A172 (cell line): ENCODE results near the gene ATXN1. TPM values are rescaled to one million over a fixed set of nuclear protein-coding genes. Genes with fewer than 3 reads are reported as not detected.

Source experiments
- DNase-seq: peaks from one replicate; pipeline ENCODE4 v3.0.0-alpha.2; 2015; ENCODE audit warnings: low spot score
- total RNA-seq: library from RNA; depleted of rRNA; stranded (reverse); fragments of >200 nt; shearing (Covaris generic); gene quantifications from 2 replicates; pipeline ENCODE4 v1.2.3, GENCODE V29; 2014

ATXN1 gene
- total RNA-seq, 1 experiment from 2014 or later: 12.4 TPM

DNA sequence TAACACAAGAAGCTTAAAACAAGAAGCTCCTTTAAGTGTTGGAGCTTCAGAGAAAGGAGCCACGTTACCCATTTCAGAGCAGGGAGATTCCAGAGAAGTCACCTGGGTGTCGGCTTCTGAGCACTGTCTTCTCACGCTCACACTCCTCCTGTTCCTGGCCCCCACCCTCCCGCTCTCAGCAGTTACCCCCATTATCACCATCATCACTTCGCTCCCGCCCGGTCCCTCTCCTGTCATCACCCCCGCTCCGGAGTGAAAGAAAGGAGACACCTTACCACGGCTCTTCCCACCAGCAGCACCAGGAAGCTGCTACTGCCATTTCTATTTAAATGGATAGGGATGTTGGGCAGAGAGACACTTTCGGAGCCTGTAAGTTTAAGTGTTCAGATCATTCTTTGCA, 399.0 kb downstream of the ATXN1 start:
- DNase-seq: no peak

DNA sequence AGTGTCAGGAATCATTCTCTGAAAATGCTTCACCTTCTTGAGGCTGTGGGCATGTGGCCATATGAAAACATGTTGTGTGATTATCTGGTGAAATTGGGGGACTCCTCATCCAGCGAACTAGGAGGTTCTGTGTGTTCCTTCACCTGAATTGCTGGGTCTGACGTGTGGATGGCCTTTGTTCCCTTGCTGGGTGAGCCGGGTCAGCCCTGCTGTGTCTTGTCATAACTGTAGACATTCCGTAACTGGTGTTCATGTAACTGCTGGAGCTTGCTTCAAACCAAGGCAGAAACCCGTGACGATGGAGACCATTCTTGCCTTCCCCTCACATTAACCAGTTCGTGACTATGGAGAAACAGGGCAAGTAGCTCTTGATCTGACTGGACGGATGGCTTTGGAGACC, 399.4 kb downstream of the ATXN1 start:
- no peak for DNase-seq

DNA sequence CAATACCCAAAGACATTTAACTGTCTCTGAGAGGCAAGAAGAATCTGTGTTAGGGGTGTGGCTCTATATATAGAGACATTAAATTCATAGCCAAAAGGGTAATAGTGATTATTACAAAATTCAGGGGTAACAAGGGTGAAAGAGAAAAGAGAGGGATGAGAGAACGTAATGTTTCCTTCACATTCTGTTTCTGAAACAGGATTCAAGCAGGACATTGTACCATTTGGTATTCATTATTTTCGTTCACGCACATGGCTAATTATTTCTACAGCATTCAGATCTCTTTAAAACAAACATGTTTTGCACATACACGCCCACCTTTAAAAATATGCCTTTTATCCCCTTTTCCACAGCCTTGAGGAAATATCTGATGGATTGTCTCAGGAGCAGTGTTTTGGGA, 400.1 kb downstream of the ATXN1 start:
- DNase-seq: no peak

DNA sequence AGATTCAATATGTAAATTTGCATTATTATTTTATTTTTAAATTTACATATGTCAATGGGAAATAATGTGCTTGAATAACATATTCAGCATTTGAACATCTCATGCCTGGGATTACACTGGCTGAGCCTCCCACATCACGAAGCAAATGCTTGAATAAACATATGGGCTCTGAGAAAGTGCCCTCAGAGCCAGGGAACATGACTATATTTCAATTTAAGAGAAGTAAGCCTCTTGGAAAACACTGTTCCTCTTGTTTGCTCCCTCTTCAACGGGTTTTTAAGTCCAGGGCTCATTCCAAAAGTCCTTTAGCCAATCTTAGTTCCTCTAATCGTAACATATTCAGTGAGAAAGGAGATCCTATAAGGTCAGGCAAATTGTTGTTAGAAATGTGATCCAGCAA, 400.9 kb downstream of the ATXN1 start:
- DNase-seq: no peak

DNA sequence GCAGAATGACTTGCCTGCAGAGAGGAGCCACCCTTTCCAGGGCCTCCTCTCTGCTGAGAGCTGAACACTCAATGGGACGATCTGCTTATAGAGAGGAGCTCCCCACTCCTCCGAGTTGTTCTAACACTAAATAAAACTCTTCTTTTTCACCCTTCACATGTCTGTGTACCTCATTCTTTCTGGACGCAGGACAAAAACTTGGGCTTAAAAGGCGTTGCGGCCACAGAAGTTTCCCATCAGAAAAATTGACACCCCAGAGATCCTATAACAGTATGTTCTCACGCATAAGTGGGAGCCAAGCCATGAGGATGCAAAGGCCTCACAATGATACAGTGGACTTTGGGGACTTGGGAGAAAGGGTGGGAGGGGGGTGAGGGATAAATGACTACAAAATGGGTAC, 401.7 kb downstream of the ATXN1 start:
- no peak for DNase-seq

DNA sequence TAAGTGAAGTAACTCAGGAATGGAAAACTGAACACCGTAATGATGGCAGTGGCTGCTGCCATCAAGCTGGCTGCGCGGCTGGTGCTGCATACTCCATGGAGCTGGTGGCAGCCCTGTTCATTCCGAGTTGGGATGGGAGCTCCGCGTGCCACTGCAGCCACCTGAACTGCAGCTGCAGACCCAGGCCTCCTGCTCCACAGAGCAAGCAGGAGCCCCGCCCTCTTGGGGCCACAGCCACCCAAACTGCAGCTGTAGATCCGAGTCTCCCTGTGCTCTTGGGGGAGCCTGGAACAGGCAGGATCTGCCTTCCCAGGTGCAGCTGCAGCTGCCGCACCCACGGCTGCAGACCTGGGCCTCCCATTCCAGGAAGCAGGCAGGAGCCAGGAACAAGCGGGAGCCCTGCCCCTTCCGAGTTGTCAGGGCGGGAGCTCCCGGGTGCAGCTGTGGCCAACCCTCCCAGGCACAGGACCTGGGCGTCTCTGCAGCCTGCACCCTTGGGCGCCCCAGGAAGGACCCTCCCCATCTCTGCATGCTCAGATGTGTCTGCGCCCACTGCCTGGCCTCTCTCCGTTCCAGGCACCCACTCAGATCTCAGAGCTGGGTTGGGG, 402.6 kb downstream of the ATXN1 start:
- no peak for DNase-seq

DNA sequence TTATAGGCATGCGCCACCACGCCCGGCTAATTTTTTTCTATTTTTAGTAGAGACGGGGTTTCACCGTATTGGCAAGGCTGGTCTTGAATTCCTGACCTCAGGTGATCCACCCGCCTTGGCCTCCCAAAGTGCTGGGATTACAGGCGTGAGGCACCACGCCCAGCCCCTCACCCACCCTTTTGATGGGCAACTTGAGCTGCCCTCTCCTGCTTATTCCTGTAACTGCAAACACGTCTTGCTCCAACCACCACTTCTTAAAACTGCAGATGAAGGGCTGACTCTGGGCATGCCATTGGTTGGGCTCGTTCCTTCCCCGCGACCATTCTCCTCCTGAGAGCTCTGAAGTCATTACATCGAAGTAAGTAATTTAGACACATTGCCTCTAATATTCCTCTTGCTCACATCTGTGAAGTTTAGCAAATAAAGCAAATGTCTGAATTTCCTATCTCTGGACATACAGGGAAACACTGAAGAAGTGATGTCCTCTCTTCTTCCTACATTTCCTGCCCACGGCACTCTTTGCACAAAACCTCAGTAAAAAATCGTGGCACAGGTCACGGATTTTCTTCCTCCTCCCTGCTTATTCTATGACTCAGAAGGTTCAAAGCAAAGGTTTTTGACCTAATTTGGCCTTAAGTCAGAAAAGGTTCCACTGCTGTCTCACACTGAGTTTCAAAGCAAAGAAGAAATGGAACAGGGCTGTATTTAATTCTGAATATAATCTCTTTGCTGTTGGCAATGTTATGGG, 405.4 kb downstream of the ATXN1 start:
- peak; percentile 50 for DNase-seq

DNA sequence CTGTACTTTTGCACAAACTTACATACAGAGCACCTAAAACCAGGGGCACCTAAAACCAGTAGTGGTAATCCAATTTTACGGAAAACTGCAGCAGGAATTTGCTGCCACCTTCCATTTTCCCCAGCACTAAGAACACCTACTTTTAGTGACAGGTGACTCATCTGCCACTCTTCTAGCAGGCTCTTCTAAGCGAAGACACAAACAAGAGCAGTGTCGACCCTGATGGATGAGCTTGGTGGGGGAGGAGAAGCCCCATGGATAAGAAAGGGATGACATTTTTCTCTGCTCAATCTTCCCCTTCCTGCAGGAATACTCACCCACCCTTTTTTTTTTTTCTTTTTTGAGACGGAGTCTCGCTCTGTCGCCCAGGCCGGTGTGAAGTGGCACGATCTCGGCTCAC, 406.0 kb downstream of the ATXN1 start:
- DNase-seq: no peak

DNA sequence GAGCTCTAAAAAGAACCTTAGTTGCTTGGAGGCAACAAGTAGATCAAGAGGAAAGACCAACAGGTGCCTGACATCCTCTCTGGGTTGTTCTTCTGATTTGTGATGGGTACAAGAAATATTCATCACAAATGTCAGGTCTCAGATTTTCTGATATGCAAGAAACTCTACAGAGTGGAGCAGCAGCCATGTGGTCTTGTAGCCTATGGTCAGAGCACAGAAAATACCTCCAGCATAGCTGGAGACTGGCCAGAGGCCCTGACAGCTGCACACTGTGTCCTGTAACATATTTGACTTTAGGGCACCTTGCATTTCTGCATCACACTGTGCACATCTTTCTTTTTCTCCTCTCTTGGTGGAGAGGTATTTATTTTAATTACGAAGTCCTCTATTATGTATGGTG, 406.6 kb downstream of the ATXN1 start:
- DNase-seq: no peak

DNA sequence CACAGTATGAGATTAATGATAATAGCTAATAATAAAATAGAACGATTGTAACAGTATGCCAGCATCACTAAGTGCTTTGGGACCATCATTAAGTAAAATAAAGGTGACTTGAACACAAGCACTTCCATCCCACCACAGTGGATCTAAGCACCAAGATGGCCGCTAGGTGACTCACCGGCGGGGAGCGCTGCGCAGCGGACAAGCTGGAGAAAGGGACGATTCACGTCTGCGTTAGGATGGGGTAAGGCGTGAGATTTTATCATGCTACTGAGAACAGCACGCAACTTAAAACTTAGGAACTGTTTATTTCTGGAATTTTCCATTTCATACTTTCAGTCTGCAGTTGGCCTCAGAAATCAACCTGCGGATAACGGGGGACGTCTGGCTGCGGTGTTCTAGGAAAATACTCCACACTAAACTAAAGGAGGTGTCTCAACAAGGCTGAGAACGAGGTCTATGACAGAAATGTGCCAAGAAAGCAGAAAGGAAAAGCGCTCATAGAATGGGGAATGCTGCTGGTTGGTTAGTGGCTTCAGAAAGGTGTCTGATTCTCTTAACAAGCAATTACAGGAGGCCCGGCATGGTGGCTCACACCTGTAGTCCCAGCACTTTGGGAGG, 408.3 kb downstream of the ATXN1 start:
- DNase-seq: no peak

DNA sequence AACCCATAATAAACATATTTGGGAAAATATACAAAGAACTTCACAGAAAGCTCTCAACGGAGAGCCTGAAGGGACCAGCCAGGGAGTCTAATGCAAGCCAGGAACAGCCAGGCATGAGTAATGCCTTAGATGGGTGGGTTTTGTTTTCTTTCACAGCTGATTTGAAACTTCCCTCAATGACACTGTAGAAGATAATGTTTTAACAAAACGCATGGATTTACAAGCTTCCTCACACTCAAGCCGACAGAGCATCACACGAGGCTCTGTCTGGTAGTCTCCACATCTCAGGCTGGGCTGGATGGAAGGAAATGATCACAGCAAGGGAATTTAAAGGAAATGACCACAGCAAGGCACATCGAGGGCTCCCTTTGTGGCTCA, 409.0 kb downstream of the ATXN1 start:
- DNase-seq: no peak

DNA sequence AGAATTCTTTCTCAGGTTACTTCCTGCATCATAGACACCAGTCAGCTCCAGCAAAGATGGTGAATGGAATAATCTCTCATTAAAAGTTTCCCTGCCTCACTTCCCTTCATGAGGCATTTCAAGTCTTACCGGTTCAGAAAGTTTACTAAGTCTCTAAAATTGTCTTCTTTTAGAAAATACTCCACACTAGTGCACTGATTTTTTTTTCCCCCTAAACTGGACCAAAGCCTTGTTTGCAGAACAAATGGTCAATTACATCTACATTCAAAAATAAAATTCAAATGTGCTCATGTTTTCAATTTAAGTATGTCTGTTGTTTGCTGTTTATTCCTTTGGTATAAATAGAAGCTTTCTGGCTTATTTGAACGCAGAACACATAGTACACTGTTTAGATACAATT, 411.7 kb downstream of the ATXN1 start:
- no peak for DNase-seq

DNA sequence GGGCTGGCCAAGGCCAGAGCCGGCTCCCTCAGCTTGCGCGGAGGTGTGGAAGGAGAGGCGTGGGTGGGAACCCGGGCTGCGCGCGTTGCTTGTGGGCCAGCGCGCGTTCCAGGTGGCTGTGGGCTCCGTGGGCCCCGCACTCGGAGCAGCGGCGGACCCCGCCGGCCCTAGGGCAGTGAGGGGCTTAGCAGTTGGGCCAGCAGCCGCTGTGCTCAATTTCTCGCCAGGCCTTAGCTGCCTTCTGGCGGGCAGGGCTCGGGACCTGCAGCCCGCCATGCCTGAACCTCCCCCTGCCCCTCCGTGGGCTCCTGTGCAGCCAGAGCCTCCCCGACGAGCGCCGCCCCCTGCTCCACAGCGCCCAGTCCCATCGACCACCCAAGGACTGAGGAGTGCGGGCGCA, 414.4 kb downstream of the ATXN1 start:
- no peak for DNase-seq

DNA sequence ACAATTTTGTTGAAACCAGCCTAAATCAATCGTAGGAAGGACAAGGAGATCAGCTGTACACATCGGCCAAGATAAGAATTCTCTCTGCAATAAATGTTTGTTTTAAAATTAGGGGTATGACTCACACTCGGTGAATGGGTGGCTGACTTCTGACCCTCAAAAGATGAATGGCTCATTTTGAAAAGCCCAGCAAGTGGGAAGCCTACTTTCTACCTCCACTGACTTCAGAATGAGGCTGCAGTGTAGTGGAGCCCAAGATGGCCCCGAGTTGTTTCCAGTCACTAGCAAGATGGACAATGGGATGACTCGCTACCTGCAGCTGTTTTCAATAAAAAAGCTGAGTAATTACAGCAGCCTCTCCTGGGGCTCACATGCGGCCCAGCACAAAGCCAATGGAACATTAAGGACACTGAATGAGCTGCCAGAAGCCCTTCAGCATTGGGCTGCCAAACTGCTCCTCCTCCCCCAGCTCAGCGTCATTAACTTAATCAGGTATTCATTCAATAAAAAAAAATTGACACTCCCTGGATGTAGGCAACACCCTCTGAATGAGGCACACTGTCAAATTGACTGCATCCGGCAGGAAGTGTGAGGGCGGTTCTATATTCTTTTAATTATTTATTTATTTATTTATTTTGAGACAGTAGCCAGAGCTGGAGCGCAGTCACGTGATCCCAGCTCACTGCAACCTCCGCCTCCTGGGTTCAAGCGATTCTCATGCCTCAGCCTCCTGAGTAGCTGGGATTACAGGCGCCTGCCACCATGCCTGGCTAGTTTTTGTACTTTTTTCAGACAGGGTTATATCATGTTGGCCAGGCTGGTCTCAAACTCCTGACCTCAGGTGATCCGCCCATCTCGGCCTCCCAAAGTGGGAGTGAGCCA, 415.6 kb downstream of the ATXN1 start:
- peak; percentile 91 for DNase-seq

DNA sequence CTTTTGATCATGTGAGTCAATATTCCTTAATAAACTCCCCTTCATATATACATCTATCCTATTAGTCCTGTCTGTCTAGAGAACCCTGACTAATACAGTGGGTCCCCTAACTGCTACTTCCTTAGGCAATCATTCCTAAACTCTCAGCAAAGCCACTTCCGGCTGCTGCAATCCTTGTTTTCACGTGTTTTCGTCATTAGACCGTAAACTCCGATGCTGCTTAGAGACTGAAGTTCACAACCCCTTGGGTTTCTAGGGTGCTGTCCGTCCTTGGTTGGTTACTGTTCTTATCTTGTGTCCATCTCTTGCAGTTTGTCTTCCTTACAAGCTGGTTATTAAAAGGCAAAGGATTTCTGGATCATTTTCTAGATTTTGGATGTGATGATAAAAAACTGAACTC, 416.5 kb downstream of the ATXN1 start:
- peak; percentile 91 for DNase-seq

DNA sequence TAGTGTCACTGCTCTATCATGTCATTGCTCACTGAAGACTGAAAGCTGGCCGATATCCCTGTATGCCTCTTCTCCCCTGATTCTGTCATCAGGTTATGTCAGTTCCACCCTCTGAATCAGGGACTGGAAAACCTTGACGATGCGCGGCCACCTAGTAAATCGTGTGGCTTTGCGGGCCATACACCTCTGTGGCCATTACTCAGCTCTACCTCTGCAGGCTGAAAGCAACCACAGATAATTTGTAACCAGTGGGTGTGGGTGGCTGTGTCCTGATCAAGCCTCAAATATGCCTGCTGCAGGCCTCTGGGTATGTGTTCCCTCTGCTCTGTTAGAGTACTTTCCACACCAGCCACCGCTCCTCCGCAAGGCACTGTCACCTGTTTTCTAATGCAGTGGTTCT, 417.7 kb downstream of the ATXN1 start:
- DNase-seq: no peak

DNA sequence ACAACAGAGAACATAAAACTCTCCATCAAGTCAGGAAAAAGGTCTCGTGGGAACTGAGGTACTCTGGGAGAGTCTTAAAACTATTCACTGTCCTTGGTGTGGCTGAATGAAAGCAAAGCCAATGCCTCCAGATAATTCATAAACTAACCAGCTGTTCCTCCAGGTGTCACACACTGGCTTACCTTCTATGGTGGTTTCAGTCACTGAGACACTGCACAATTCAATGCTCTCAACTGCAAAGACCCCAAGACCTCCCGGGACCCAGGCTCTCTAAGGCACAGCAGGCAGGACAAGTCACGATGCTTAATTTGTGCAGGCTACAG, 422.0 kb downstream of the ATXN1 start:
- DNase-seq: no peak

DNA sequence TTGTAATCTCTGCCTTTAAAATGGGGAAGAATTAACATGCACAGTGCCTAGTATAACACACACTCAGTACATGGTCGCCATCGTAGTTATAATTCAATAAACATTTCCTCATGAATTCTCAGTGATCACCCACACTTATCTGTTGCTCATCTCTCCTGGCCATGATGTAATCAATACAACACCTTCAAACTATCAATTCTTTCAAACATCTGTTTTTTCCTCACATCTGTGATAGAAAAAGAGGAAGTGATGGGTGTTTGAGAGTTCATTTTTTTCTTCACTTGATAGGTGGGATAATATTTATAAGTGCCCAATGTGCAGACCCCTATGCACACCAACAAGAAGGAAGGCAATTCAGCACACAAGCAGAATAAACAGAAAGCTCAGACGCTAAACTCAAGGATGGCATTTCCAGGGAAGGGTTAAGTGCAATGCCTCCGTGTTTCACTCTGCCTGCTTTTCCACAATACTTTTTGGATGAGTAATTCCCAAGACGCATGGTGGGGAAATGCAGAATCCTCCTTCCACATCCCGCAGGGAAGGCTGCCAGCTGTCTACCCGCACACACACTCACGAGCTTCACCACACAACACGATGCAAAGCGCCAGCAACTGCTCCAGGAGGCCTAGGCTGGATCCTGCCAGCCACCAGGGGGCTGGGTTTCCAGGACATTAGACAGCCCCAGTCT, 422.5 kb downstream of the ATXN1 start:
- peak; percentile 95 for DNase-seq

DNA sequence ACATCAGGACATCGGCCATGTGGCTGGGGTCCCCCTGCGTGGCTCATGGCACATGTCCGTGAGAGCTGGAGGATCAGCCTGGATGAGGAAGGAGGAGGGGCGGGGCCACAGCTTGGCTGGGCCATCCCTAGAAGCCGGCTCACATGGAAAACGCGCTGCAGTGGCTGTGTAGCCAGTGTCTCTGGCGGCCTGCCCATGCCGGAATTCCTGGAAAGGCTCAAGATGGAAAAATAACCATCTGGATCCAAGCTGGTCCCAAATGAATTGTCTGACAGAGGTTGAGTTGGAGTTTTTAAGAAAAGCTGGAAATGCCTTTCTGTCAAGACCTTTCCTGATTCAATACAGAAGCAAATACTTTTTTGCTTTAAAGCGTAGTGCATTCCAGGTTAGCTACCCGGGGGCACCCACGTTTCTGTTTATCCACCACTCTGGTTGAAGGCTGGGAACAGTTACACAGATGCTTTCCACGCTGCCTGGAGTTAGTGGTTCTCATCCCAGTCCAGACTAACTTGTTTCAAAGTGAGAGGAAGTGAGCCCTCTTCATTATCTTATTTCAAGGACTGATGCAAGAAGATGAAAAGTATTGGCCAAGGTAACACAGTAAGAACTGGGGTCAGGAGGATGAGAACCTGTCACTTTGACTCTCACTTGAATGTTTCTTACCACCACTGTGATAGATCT, 423.8 kb downstream of the ATXN1 start:
- peak; percentile 79 for DNase-seq

DNA sequence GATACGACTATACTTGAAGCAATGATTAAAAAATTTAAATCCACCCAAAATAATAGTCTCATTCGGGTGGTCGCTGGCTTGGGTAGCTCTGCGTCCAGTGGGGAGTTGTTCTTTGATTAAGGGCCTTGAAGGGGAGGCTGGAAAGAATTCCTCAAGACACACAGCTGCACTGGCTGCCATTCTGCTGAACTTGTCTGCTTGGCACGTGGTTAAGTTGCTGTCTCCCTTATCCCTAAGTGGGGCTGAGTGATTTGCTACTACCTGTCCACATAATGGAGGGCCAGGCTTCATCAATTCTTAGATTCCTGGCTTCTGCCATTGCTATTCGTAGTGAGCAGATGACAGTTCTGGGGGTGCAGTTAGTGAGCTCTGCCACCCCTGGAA, 424.4 kb downstream of the ATXN1 start:
- no peak for DNase-seq

DNA sequence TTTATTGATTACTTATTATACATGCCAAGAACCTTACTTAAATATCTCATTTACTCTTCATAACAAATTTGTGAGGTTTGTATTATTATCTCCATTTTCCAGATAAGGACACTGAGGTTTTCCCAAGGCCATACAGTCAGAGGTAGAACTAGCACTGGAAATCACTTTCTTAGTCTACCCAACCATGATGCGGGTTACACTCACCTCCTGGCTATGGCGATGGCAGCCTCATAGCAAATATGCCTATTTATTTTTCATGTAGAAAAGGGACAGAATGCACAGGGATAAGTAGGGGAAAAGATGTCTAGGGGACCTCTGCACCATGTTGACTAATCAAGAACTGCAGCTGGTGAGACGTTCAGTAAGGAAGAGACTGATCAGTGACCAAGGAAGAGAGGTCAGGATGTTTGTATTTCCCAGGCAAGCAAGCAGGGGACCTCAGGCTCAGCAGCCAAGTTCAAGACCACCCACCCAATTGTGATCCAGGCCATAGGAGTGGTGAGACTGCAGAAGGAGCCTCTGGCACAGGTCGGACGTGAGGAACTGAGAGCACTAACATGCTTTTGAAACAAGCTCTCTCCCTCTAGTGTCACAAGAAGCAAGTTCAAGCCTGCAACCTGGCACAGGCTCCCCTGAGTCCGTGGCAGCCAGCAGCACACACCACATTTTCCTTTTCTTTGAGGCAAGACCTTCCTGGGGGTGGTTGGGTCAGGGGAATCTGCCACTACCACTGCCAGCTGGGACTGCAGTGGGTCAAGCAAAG, 425.0 kb downstream of the ATXN1 start:
- no peak for DNase-seq
